Peyer's patch (tissue), 4 donors: ENCODE results near the gene PLCL1. TPM values are rescaled to one million over a fixed set of nuclear protein-coding genes. Genes with fewer than 3 reads are reported as not detected.
A peak's percentile ranks its signal among the peaks of the same experiment; 100 is the strongest.

Source experiments
- DNase-seq, 3 donors: peaks; one replicate each; pipeline ENCODE4 v3.0.0-alpha.2; 2017 to 2019
- H3K27ac ChIP-seq, 4 donors: fragments of 200-600 bp; sonication (generic); one replicate each; pipeline ENCODE4 v1.5.1; 2016 to 2019
- H3K27me3 ChIP-seq, 2 donors: fragments of 200-600 bp; sonication (generic); one replicate each; pipeline ENCODE4 v1.5.1; 2019
- H3K36me3 ChIP-seq, 3 donors: fragments of 200-600 bp; sonication (generic); one replicate each; pipeline ENCODE4 v1.5.1; 2016 to 2019
- H3K4me1 ChIP-seq, 4 donors: fragments of 200-600 bp; sonication (generic); one replicate each; pipeline ENCODE4 v1.5.1; 2016 to 2019
- H3K4me3 ChIP-seq, 4 donors: fragments of 200-600 bp; sonication (generic); 1 replicate in 3 of 4; 2 replicates in 1 of 4; pipeline ENCODE4 v1.5.1; 2016 to 2019; ENCODE audit warnings: mild to moderate bottlenecking in 1 of 4
- H3K9me3 ChIP-seq, 4 donors: fragments of 200-600 bp; sonication (generic); one replicate each; pipeline ENCODE4 v1.5.1; 2016 to 2019; ENCODE audit warnings: mild to moderate bottlenecking in 1 of 4
- CTCF ChIP-seq, 6 experiments: fragments of 450-650 bp in 4 of 6; fragments of 200-600 bp in 2 of 6; sonication (generic) in 1 of 6; IDR thresholded peaks; one replicate each; pipeline ENCODE4 v1.5.1; 2017 to 2019; ENCODE audit warnings: antibody characterized with exemption in 6 of 6, mild to moderate bottlenecking in 3 of 6, moderate library complexity in 1 of 6
- POLR2A ChIP-seq, 2 donors: fragments of 450-650 bp; IDR thresholded peaks; one replicate each; pipeline ENCODE4 v1.5.1; 2017; ENCODE audit warnings: antibody characterized with exemption in 2 of 2, mild to moderate bottlenecking in 2 of 2, moderate library complexity in 2 of 2
- total RNA-seq, 4 donors: library from RNA; depleted of rRNA; stranded (reverse); fragments of >200 nt; gene quantifications; one replicate each; pipeline ENCODE4 v1.1.0, GENCODE V29; 2016

The PLCL1 gene
- total RNA-seq, 4 donors from 2014 or later = 1.9 to 5.8 (median 2.8) TPM; not detected in 1

DNA sequence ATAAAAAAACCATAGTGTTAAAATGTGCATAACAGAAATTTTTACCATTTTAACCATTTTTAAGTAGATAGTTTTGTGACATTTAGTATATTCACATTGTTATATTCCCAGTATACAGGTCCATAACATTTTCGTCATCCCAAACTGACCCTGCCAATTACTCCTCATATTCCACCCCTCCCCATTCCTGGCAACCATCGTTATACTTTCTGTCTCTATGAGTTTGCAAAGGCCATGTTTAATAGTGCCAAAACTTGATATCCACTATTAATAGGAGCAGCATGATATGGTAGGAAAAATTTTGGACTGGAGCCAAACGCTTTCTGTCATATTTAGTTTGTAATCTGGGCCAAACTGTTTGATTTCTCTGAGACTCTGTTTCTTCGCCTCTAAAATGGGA lies 30.9 kb downstream of the PLCL1 start:
- H3K27ac ChIP-seq = no peak overlapping the region
- peaks cover 0 to 6% (median 0%) of the 10 kb centered on the region in 4 donors for H3K4me1 ChIP-seq
- no peak for TF ChIP-seq CTCF (IDR thresholded peaks at IDR 0.05)
- no peaks in the 10 kb centered on the region for H3K9me3 ChIP-seq
- DNase-seq = no peak
- H3K36me3 ChIP-seq = no peaks in the 10 kb centered on the region
- H3K27me3 ChIP-seq = no peaks in the 10 kb centered on the region
- H3K4me3 ChIP-seq = no peak overlapping the region

- TF ChIP-seq POLR2A (IDR thresholded peaks at IDR 0.05) = no peak
- no peak for TF ChIP-seq CTCF (IDR thresholded peaks at IDR 0.05)
- Histone ChIP-seq H3K9me3 (no peaks in the 10 kb centered on the region), H3K27ac (peak overlapping the region; percentile 3 to 49 (median 14)), H3K36me3 (no peaks in the 10 kb centered on the region), H3K4me1 (peaks cover 0 to 6% (median 0%) of the 10 kb centered on the region in 4 donors), H3K4me3 (peak overlapping the region in 1 of 4 donors; percentile 15), H3K27me3 (no peaks in the 10 kb centered on the region)
- no peak for DNase-seq
Measured at GRCh38 chr2:197838036-197838435, 33.6 kb downstream of the PLCL1 start.

DNA sequence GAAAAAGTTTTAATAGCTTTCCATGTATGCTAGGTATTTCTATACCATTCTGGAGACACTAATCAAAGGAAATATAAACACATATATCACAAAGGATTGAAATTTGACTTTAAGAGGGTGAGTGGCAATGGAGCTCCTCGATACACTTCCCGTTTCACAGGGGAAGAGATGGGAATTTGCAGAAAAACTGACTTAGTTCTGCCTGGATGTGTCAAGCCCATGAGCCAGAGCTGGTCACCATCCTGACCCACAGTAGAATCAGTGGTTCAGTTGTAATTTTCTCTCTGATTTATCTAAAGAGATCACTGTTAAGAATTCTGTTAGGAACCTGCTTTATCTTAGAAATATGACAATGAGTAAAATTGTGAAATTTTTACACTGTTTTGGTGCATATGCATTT lies 34.2 kb downstream of the PLCL1 start:
- H3K27me3 ChIP-seq = no peaks in the 10 kb centered on the region
- TF ChIP-seq CTCF (IDR thresholded peaks at IDR 0.05) (no peak), POLR2A (IDR thresholded peaks at IDR 0.05) (no peak)
- H3K27ac ChIP-seq = peak overlapping the region in 1 of 4 donors; percentile 49
- H3K36me3 ChIP-seq = no peaks in the 10 kb centered on the region
- peak overlapping the region in 1 of 4 donors; percentile 15 for H3K4me3 ChIP-seq
- no peak for DNase-seq
- H3K4me1 ChIP-seq = peaks cover 0 to 6% (median 0%) of the 10 kb centered on the region in 4 donors
- H3K9me3 ChIP-seq = no peaks in the 10 kb centered on the region

DNA sequence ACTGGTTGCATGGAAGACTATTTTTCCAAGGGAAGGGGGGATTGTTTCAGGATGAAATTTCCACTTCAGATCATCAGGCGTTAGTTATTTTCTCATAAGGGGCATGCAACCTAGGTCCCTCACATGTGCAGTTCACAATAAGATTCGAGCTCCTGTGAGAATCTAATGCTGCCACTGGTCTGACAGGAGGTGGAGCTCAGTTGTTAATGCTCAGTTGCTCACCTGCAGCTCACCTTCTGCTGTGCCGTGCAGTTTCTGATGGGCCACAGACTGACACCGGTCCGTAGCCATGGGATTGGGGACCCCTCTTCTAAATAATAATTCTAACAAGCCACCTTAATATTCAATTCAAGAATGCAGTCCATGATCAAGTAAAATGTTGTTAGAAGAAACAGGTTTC lies 34.9 kb downstream of the PLCL1 start:
- H3K27ac ChIP-seq = no peak overlapping the region
- no peak for TF ChIP-seq POLR2A (IDR thresholded peaks at IDR 0.05)
- no peak for TF ChIP-seq CTCF (IDR thresholded peaks at IDR 0.05)
- peaks cover 0 to 6% (median 0%) of the 10 kb centered on the region in 4 donors for H3K4me1 ChIP-seq
- no peak for DNase-seq
- no peaks in the 10 kb centered on the region for H3K9me3 ChIP-seq
- no peaks in the 10 kb centered on the region for H3K27me3 ChIP-seq
- no peaks in the 10 kb centered on the region for H3K36me3 ChIP-seq
- no peak overlapping the region for H3K4me3 ChIP-seq

- H3K4me1 ChIP-seq = peaks cover 0 to 6% (median 0%) of the 10 kb centered on the region in 4 donors
- DNase-seq = no peak
- H3K27me3 ChIP-seq = no peaks in the 10 kb centered on the region
- H3K9me3 ChIP-seq = no peaks in the 10 kb centered on the region
- TF ChIP-seq POLR2A (IDR thresholded peaks at IDR 0.05) = no peak
- TF ChIP-seq CTCF (IDR thresholded peaks at IDR 0.05) = no peak
- no peak overlapping the region for H3K27ac ChIP-seq
- H3K36me3 ChIP-seq = no peaks in the 10 kb centered on the region
- no peak overlapping the region for H3K4me3 ChIP-seq
Measured at GRCh38 chr2:197839856-197840255, 35.5 kb downstream of the PLCL1 start.

- TF ChIP-seq CTCF (IDR thresholded peaks at IDR 0.05) (no peak), POLR2A (IDR thresholded peaks at IDR 0.05) (no peak)
- DNase-seq = no peak
- H3K4me1 ChIP-seq = no peaks in the 10 kb centered on the region
- no peak overlapping the region for H3K27ac ChIP-seq
- no peaks in the 10 kb centered on the region for H3K36me3 ChIP-seq
- no peaks in the 10 kb centered on the region for H3K9me3 ChIP-seq
- H3K4me3 ChIP-seq = no peak overlapping the region
- H3K27me3 ChIP-seq = no peaks in the 10 kb centered on the region
Measured at GRCh38 chr2:197846128-197846527, 41.7 kb downstream of the PLCL1 start.
